CD4-positive, alpha-beta T cell treated with Interleukin-15 for 1 hour (primary cell): ENCODE results near the gene POLR2C.
A peak's percentile ranks its signal among the peaks of the same experiment; 100 is the strongest.
"Not testable (repeated sequence)": the region's sequence is repeated elsewhere in the genome, so short reads cannot be mapped to it uniquely, and the experiment has no call there.

ENCODE experiments used
- DNase-seq: peaks from one replicate; pipeline ENCODE4 v3.0.0-alpha.2; 2020

Gene POLR2C

DNA sequence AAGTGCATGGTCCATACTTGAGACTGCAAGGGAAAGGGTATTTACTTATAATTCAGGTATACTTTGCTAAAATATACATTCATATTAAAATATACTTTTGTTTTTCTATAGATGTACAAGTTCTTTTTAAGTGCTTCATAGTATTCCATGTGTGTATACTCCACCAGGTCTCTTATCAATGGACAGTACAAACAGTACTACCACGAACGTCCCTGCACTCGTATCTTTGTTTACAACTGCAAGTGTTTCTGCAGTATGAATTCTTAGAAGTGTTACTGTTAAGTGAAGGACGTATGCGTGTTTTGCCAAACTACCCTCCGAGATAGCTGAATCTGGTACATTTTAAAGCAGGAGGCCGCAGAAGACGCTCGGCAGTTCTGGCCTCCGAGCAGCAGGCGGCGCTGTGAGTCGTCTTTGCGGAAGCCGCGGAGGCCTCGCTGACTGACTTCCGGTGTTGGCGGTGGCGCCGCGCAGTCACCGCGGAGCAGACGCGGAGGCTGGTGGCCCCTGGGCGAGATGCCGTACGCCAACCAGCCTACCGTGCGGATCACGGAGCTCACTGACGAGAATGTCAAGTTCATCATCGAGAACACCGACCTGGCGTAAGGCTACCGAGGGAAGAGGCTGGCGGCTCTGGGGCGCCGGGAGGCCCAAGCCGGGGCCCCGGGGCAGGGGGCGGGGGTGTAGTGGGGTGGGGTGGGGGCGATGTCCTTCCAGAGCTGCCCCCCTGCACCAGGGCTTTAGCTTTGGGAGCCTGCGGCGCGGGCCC is at the start of gene POLR2C:
Gene POLR2C, plus strand, starts transcription at position 471 of the 769 bp plus-strand sequence. Its CDS starts 46 bp downstream, at position 517.
- peak; percentile 89 for DNase-seq

DNA sequence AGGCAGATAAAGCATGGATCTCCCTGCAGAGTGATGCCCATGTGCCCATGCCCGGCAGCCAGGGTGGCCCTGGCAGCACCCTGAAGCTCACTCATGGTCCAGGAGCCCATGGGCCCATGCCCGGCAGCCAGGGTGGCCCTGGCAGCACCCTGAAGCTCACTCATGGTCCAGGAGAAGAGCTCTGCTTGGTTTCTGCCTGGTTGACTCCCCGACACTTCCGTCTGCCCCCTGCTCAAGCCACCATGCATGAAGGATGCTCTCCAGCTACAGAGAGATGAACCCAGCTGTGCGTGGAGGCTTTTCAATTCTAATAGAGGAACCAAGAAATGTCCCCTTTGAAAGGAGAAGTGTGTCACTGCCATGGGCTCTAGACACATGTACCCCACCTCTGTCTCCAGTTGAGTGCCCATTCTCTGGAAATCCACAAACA is 49.2 kb upstream of the POLR2C start:
- DNase-seq, result peak; percentile 63

DNA sequence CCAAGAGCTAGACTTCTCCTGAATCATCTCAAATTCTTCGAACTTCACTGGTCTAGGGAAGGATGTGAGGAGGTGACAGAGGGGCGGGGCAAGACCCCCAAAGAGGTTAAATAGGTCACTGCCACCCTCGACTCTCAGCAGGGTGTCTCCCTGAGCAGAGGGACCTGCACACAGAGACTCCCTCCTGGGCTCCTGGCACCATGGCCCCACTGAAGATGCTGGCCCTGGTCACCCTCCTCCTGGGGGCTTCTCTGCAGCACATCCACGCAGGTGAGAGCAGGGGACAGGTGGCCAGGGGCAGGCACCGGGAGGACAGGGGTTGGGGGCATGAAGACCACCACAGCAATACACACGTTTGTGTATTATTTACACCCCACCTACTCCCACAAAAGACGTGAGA is 48.7 kb upstream of the POLR2C start:
- DNase-seq, result no peak

DNA sequence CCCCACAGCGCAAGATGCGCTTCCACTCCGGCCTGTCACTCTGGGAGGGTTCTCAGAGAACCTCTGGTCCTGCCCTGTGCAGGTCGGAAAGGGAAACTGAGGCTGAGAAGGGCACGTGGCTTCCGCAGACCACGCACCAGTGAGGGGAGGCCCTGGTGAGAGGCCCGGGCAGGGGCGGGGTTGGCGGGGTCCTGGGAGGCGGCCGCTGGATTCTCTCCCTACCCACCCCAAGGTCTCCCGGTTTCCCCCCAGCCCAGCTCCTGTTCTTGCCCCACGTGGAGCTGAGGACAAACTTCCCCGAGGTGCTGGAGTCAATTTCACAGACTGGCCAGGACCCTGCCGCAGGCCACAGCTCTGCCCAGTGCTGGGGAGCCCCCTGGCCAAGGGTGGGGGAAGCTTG is 46.4 kb upstream of the POLR2C start:
- DNase-seq, result no peak

DNA sequence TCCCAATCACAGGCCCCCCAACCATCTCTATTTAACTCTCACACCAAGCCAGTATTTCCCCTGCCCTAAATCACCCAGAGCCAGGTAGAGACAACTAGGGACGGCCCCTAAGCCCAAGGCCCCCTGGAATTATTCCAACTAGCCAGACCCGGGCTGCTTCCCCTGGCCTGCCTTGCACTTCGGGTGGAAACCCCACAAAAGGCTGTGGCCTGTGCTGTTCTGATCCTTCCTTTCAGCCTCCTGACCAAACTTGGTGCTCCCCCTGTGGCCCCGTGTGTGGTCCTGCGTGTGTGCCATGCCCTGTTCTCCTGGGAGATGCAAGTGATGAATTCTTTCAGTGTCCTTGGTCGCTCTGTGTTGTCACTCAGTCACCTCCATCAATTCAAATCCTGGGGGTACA is 43.0 kb upstream of the POLR2C start:
- no peak for DNase-seq

DNA sequence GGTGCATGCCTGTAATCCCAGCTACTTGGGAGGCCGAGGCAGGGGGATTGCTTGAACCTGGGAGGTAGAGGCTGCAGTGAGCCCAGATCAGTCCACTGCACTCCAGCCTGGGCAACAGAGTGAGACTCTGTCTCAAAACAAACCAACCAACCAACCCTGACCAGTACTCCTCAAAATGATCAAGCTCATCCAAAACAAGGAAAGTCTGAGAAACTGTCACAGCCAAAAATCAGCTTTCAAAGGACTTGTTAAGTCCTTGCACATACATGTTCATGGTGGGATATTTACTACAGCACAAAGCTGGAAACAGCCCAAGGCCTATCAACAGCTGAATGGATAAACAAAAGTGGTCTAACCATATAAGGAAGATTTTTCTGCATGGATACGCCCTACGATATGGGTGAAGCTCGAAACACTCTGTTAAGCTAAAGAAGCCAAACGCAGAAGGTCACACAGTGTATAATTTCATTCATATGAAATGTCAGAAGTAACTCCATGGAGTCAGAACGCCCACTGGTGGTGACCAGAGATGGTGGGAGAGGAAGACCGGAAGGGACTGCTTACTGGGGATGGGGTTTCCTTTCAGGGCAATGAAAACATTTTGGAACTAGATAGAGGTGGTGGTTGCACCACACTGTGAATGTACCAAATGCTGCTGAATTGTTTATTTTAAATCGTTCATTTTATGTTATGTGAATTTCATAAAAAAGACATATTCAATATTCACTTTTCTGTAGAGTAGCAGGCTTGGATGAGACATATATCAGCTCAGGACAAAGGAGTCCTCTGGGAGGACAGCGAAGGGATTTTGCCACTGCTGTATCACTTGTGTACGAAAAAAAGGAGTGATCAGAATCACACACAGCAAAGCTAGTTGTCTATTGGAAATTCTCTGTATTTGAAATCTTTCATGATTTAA is 40.2 kb upstream of the POLR2C start:
- no peak for DNase-seq

DNA sequence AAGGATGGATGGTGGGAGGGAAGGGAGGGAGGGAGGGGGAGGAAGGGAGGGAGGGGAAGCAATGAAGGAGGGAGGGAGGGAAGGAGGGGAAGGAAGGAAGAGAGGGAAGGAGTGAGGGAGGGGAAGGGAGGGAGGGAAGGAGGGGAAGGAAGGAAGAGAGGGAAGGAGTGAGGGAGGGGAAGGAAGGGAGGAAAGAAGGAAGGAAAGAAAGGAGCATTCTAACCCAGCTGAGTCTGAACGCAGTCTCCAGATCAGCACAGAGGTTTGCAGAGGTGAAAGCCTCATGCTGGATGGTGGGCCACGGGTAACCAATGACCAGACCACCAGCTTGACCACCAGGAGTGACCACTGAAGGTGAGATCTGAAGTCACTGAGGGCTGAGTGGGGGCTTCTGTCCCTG is 39.3 kb upstream of the POLR2C start:
- DNase-seq, result no peak

DNA sequence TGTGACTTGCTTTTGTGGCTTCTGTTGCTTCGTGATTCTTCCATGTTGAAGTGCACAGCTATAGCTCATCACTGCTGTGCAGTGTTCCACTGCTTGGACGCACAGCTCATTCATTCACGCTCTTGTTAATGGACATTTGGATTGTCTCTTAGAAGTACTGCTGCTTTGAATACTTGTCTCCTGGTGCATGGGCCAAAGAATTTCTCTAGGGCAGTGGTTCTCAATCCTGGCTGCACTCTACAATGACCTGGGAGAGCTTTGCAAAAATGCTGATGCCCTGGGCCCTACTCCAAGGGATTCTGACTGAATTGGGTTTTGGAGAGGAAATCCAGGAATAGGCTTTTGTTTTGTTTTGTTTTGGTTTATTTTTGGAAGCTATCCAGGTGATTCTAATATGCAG is 37.9 kb upstream of the POLR2C start:
- DNase-seq, result no peak

DNA sequence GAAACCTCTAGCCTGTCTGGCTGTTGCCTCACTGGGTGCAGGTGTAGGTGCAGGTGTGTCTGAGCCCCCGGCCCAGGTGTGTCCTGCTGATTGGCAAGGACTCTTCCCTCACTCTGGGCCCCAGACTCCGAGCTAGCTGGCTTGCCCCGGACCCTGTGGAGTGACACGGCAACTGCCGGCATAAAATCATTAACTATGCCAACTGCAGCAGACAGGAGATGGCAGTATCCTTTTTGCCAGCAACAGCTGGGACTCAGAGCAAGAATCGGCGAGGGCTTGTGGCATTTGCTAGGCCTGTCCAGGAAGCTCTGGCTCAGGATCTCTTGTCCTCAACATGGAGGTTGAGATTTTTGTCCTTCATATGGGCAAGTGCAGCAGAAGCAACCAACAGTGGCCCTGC is 36.1 kb upstream of the POLR2C start:
- DNase-seq, result no peak

DNA sequence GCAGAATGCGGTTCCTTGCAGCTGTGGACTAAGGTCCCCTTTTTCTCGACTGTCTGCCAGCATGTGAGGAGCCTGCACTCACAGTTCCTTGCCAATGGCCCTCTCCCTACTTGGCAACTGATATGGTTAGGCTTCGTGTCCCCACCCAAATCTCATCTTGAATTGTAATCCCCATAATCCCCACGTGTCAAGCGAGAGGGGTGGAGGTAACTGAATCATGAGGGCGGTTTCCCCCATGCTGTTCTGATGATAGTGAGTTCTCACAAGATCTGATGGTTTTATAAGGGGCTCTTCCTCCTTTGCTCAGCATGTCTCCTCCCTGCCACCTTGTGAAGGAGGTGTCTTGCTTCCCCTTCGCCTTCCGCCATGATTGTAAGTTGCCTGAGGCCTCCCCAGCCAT is 35.2 kb upstream of the POLR2C start:
- DNase-seq, result no peak

DNA sequence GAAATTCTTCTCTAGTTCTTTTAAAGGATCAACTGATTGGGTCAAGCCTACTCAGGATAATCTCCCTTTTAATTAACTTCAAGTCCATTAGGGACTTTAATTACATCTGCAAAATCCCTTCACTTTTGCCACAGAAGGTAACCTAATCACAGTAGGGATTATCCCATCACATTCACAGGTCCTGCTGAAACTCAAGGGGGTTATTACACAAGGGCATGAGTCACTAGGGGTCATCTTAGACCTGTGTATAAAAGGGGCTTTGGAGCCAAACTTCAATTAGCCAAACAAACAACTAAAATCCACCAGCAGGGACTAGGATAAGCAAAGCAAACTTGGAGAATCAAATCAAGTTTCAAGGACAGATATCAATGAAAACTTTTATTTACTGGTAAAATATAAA is 34.7 kb upstream of the POLR2C start:
- DNase-seq, result no peak

DNA sequence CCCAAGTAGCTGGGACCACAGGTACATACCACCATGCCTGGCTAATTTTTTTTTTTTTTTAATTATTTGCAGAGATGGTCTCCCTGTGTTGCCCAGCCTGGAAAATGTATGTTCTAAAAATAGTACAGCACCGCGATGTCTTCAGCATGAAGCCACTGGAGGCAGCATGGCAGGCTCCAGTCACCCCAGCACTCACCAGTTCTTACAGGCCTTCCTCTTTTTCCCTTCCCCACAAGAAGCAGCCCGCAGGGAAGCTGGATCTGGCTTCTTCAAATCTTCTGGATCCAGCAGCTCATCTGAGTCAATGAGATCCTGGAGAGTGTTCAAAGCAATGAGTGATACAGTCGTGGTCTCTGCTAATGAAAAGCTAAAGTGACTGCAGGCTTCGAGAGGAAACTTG is 31.5 kb upstream of the POLR2C start:
- DNase-seq, result no peak

DNA sequence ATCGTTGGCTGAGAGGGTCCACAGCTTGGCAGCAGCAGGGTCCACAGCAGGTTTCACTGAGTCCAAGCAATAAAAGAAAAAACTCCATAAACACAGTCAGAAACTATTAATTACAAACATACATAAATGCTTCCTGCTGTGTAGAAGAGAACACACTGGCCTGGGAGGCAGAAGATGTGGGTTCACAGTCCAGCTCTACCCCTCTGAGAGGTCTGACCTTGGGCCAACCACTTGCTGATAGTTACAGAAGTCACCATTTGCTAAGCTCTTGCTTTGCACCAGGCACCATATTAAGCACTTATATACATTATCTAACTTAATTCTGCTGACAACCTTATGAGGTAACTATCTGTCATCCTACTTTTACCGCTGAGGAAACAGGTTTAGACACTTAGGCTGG is 30.0 kb upstream of the POLR2C start:
- DNase-seq, result no peak

DNA sequence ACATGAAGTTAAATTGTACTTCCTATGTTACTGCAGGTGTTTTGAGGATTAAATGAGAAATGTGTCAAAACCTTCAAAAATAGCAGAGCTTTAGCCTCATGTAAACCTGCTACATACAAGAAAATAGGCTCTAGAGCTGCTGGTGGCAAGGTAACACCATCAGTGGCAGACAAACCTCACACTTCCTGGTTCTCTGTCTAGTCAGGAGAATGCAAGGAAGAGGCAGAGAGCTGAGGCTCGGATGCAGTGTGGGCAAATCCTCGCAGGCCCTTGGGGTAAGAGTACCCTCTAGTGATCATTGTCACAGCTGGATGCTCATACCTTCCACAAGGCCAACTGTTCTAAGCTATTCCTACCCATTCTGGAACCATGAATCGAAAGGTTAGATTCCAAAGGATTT is 29.5 kb upstream of the POLR2C start:
- no peak for DNase-seq

DNA sequence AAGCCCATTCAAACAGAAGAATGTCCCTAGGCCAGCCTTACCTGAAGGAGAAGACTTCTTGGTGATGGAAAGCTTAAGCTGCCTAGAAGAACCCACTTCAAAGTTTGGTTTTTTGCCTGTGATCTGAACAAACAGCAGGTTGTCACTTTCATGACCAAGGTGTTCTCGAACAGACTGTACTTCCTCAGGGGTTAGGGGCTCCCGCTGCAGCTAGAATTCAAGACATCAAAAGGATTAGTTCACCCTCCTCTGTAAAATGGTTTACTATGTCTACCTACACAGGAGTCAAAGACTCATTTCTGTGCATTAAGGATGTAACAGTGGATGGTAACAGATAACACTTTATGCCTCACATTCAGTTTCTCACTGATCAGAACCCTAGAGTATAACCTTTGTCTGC is 28.5 kb upstream of the POLR2C start:
- no peak for DNase-seq

DNA sequence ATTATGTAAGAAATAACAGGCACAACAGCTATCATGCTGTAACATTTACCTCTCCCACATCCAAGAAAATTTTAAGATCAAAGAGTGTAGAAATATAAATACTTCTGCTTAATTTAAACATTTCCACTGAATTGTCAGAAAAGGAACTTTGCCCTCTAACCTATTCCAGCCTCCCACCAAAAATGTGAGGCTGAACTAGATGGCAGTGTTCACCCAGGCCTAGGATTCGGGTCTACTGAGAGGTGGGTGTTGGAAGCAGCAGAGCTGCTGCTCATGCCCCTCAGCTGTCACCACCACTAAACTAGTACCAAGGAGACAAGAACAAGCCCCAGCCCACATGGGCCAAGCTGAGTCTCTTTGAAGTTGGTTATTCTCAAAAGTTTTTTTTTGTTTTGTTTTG is 26.6 kb upstream of the POLR2C start:
- no peak for DNase-seq

DNA sequence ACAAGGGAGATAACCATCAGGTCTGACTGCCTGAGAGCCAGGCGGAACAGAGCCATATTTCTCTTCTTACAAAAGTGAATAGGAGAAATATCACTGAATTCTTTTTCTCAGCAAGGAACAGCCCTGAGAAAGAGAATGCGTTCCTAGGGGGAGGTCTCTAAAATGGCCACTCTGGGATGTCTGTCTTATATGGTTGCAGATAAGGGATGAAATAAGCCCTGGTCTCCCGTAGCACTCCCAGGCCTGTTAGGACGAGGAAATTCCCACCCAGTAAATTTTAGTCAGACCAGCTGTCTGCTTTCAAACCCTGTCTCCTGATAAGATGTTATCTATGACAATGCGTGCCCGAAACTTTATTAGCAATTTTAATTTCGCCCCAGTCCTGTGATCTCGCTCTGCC is 22.5 kb upstream of the POLR2C start:
- DNase-seq, result not testable (repeated sequence)

DNA sequence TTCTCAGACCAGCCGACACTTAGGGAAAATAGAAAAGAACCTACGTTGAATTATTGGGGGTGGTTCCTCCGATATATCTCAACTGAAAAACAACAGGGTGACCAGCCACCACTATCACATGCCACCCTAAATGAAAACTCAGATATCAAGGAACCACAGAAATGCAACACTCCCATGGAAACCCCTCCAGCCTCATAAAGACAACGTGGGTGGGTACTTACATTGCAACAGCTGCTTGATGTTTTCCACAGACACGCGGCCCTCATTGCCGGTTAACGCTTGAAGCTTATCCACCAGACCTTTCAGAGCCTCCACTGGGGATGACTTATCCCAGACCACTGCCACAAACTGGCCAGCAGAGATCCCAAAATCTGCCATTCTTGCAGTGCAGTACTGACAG is 21.9 kb upstream of the POLR2C start:
- DNase-seq, result not testable (repeated sequence)

DNA sequence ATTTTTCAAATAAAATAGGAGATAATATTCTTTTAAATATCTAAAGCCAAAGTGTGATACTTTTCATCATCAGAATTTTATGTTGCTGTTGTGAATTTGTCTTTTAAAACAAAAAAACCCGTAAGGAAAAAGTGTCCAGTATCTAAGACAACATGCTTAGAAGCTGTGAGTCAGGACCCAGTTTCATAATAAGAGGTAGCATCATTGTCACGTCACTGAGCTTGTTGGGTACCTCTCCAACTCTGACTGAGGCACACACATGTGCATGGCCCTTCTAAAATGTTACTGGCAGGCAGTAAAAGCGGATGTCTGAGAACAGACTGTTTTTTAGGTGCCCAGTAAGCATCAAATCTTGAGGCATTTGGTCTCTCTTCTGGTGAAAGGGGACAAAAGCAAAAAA is 17.8 kb upstream of the POLR2C start:
- DNase-seq, result no peak

DNA sequence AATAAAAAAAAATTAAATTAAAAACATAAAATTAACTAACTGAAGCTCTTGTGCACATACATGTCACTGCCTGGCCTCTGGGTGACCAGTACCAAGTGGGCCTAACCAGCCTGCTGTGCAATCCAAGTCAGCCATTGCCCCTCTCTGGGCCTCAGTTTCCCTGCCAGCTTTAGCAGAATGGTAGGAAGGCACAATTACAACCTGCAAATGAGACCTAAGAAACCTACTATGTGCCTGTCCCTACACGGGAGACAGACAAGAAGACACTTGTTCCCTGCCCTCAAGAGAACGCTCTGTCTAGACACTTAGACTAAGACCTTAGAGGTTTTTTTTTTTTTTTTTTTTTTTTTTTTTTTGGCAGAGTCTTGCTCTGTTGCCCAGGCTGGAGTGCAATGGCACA is 17.0 kb upstream of the POLR2C start:
- DNase-seq, result no peak

DNA sequence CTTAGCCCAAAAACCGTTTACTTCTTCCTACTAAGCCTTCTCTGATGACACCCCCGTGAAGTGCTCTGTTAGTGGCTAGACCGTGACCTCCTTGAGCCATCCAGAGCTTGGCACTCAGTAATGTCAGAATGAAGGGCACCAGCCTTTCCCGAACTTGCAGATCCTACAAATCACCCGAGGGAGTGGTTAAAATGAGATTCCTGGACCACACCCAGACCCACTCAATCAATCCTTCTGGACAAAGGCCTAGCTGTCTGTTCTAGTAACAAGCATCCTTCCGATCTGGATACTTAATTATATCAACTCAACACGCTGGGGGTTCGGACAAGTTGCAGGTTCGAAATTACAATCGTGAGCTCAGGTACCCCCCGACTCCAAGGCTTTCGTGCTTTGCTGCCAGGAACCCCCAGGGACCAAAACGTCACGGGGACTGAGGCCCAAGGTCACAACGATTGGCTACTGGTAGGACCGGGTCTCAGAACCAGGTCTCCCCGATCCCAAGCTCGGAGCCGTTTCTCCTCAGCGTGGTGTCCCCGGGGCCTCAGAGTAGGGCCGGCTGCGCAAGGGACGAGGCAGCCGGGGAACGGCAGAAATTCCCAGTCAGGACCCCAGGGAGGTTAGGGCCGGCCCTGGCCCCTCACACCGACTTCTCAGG is 15.8 kb upstream of the POLR2C start:
- DNase-seq, result peak; percentile 31

DNA sequence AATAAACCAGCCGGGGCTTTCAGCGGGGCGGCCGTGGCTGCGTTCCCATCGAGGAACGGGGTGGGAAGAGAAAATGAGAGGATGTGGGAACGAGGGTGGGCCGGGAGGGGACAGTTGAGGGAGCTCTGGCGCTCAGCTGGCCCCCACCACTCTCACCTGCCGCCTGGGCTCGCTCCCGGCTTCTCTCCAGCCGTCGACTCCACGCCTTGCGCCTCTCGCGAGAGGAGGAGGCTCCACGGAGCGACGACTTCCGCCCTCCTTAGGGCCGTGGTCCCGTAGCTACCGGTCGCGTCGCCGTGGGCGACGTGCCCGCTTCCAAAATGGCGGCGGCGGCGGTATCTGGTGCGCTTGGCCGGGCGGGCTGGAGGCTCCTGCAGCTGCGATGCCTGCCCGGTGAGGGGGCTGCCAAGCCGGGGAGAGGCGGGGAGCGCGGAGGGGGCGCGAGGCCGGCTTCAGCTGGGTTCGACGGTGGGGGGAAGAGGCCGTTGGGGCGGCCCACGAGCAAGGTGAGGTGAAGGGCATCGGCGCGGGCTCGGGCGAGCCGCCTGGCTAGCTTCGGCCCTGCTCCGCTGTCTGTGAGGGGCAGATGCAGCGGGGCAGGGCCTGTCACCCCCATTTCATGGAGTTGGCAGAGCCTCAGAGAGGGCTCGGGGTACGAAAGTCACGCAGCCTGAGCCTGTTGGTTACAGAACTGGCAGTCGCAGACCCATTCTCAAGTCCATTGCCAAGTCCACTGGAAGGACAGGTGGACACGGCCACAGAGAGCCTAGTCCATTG is 15.1 kb upstream of the POLR2C start, which contains the start of the genes CIAPIN1 and COQ9:
Gene CIAPIN1, minus strand, starts transcription at position 200 of the 777 bp plus-strand sequence. CDS start 6,457 bp downstream, outside the sequence.
Gene COQ9, plus strand, starts transcription at position 294 of the 777 bp plus-strand sequence. Its CDS starts 27 bp downstream, at position 321.
- peak; percentile 94 for DNase-seq
